ENCODE results near the gene GNPAT. TPM values are rescaled to one million over a fixed set of nuclear protein-coding genes. Genes with fewer than 3 reads are reported as not detected.
"Not testable (repeated sequence)": the region's sequence is repeated elsewhere in the genome, so short reads cannot be mapped to it uniquely, and the experiment has no call there.

The GNPAT gene
- polyA plus RNA-seq, 3 donors = 63.4 to 67.1 (median 65.9) TPM

- DNase-seq (ENCODE audit: low read depth in 3 of 3, low spot score in 2 of 3) = not testable (repeated sequence)
Observed at GRCh38 chr1:231212301-231212700, 28.7 kb upstream of the GNPAT start.

- no peak for DNase-seq (ENCODE audit: low read depth in 3 of 3, low spot score in 2 of 3)
Observed at GRCh38 chr1:231213831-231214573, 27.0 kb upstream of the GNPAT start.

GRCh38 chr1:231214918-231215680 lies 25.9 kb upstream of the GNPAT start:
- no peak for DNase-seq (ENCODE audit: low read depth in 3 of 3, low spot score in 2 of 3)

GRCh38 chr1:231215681-231216385 lies 25.2 kb upstream of the GNPAT start:
- DNase-seq (ENCODE audit: low read depth in 3 of 3, low spot score in 2 of 3) = no peak

DNA sequence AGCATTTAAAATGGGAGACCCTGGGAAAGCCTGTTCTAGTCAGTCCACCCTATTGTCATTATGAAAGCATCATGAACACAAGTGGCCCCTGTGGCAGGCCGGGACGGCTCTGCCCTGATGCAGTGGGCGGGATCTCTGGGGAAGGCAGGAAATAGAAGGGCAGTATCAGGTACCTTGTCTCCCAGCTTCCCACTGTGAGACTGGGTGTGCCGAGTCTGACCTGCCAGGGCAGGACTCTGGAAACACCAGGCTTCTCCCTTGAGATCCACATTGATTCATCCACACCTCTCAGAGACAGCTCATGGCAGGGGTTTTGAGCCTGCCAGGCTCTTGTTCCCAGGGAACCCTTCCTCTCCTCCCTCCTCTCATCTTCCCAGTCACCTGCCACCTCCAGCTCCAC lies 24.5 kb upstream of the GNPAT start:
- no peak for DNase-seq (ENCODE audit: low read depth in 3 of 3, low spot score in 2 of 3)

- DNase-seq (ENCODE audit: low read depth in 3 of 3, low spot score in 2 of 3) = no peak
Observed at GRCh38 chr1:231217056-231217455, 24.0 kb upstream of the GNPAT start.

- no peak for DNase-seq (ENCODE audit: low read depth in 3 of 3, low spot score in 2 of 3)
Observed at GRCh38 chr1:231218078-231218477, 22.9 kb upstream of the GNPAT start.

DNA sequence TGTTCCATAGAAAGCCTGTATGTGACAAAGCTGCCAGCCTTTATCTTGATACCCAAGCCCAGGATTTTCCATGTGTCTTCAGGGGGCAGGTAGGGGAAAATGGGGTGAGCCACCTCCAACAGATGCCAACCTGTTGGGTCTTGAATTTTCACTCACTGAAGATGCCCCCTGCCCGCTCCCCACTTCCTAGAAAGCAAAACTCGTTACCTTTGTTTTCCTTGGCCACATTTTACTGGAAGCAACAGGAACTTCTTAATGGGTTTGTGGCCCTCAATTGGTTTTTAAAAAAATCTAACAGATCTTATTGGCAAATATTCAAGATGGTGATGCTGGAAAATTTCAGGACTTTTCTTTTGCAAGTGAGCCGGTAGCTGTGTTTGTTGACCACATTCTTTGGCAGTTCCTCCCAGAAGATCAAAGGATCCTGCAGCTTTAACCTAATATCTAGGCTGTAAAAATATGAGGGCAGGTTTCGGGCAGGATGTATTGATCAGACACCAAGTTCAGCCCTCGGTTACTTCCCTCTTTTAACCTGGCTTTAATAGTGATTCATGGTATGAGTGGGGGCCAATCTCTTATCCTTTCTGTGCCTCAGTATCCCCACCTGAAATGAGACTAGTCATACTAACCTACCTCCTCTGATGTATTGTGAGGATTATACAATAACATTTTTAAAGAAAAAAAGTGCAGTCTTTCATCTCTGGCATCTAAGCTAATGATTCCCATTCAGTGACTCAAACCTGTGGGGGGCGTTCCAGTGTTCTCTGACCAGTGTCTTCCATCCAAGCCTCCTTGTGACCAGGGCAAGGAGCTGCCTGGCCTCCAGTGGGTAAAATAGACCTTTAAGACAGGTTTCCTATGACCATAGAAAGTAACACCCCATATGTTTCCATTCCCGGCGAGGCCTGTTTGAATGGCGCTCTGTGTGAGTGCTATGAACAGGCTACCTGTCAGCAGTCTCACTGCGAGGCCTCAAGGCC lies 21.3 kb upstream of the GNPAT start:
- DNase-seq (ENCODE audit: low read depth in 3 of 3, low spot score in 2 of 3) = no peak

- DNase-seq (ENCODE audit: low read depth in 3 of 3, low spot score in 2 of 3) = no peak
Observed at GRCh38 chr1:231220801-231221200, 20.2 kb upstream of the GNPAT start.

DNA sequence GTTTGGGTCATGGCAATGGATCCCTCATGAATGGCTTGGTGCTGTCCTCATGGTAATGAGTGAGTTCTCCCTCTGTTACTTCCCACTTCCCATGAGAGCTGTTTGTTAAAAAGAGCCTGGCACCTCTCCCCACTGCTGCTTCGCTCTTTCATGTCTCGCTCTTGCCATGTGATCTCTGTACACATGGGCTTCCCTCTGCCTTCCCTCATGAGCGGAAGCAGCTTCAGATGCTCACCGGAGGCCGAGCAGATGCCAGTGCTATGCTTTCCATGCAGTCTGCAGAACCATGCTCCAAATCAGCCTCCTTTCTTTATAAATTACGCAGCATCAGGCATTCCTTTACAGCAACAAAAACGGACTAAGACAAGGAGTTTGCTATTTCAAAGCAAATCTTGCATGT lies 14.9 kb upstream of the GNPAT start:
- DNase-seq (ENCODE audit: low read depth in 3 of 3, low spot score in 2 of 3) = no peak

DNA sequence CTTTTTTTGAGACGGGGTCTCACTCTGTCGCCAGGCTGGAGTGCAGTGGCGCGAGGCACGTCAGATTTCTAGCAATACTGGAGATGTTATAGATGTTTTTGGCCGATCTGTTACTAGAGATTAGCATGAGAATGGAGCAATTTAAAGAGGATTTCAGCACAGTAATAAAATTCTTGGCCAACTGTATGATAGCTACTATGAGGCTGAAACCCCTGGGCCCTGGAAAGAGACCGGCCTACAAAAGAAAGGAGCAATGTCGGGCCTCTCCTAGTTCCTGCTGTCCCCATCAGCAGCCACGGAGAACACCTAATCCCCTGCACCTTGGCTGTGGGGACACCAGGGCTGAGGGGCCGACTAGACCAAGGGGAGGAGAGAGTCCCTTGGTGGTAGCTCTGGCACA lies 9.5 kb upstream of the GNPAT start:
- no peak for DNase-seq (ENCODE audit: low read depth in 3 of 3, low spot score in 2 of 3)

- DNase-seq (ENCODE audit: low read depth in 3 of 3, low spot score in 2 of 3) = no peak
Observed at GRCh38 chr1:231232870-231233734, 7.9 kb upstream of the GNPAT start.

DNA sequence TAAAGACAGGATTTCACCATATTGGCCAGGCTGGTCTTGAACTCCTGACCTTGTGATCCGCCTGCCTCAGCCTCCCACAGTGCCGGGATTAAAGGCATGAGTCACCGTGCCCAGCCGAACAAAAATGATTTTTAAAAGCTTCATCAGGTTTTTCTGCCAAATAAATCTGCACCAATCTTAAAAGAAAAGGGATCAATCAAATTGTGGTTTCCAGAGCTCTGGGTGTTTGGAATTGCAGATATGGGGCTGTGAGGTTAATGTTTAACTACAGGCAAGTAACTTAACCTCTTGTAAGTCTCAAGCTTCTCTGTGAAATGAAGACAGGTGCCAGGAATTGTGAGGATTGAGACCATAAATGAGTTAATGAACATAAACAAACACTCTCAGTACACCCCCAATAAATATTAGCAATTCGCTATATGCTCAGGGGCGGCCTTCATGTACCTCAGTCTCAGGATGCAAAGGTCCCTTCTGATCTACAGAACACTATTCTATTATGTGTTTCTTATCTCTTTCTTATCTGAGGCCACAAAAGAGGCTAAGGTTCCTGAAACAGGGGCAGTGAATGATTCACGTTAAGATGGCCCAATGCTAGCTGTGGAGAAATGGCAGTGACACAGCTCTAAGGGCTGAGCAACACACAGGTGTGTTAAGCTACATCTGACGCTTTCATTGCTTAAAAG lies 7.1 kb upstream of the GNPAT start:
- no peak for DNase-seq (ENCODE audit: low read depth in 3 of 3, low spot score in 2 of 3)

- no peak for DNase-seq (ENCODE audit: low read depth in 3 of 3, low spot score in 2 of 3)
Observed at GRCh38 chr1:231234506-231234905, 6.5 kb upstream of the GNPAT start.

- DNase-seq (ENCODE audit: low read depth in 3 of 3, low spot score in 2 of 3) = no peak
Observed at GRCh38 chr1:231235526-231236207, 5.3 kb upstream of the GNPAT start.

GRCh38 chr1:231236208-231236591 lies 4.8 kb upstream of the GNPAT start:
- no peak for DNase-seq (ENCODE audit: low read depth in 3 of 3, low spot score in 2 of 3)

DNA sequence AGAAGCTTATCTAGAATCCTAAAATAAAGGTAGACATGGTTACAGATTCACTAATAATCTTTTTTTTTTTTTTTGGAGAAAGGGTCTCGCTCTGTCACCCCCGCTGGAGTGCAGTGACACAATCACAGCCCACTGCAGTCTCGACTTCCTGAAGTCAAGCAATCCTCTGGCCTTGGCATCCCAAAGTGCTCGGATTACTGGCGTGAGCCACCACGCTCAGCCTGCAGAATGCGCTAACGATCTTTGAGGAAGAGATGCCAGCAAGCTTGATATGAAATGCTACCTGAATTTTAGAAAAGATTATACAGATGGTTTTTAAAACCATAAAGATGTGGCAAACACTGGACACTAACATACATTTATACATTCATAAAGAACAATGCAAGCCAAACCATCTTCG lies 4.1 kb upstream of the GNPAT start:
- no peak for DNase-seq (ENCODE audit: low read depth in 3 of 3, low spot score in 2 of 3)

- DNase-seq (ENCODE audit: low read depth in 3 of 3, low spot score in 2 of 3) = no peak
Observed at GRCh38 chr1:231238298-231238697, 2.7 kb upstream of the GNPAT start.
